Renal pelvis (tissue), 3 donors: Measurements from ENCODE around the gene SIL1. TPM values are rescaled to one million over a fixed set of nuclear protein-coding genes. Genes with fewer than 3 reads are reported as not detected.

Source experiments
- polyA plus RNA-seq, 3 donors: library from polyadenylated mRNA; unstranded; fragments of 120-200 nt; gene quantifications; one replicate each; pipeline ENCODE4 v1.2.1, GENCODE V29; 2013; ENCODE audit not compliant: insufficient read length in 3 of 3

SIL1 gene
- polyA plus RNA-seq, 3 donors: 40.3 to 52.1 (median 43.5) TPM

Other genes starting within 250 kb of the SIL1 start
- gene MATR3, start 95.4 kb upstream of the SIL1 start, polyA plus RNA-seq: 100 to 1,000 TPM; 576 to 652 (median 629) TPM
- 100 to 1,000 TPM; 152 to 163 (median 163) TPM for gene PAIP2, start 143.5 kb upstream of the SIL1 start, polyA plus RNA-seq
- gene SLC23A1, start 184.9 kb upstream of the SIL1 start, polyA plus RNA-seq: 10 to 100 TPM; 15.0 to 22.0 (median 18.0) TPM
- gene MZB1, start 191.5 kb upstream of the SIL1 start, polyA plus RNA-seq: 1 to 10 TPM in 1 of 3 donors, under 1 TPM in 2; 0.61 to 1.1 (median 0.73) TPM
- gene PROB1, start 196.7 kb upstream of the SIL1 start, polyA plus RNA-seq: 1 to 10 TPM; 2.8 to 4.2 (median 3.5) TPM
- 10 to 100 TPM in 2 of 3 donors, 1 to 10 TPM in 1; 9.9 to 20.2 (median 13.6) TPM for gene SPATA24, start 205.7 kb upstream of the SIL1 start, polyA plus RNA-seq
- gene DNAJC18, start 241.2 kb upstream of the SIL1 start, polyA plus RNA-seq: 10 to 100 TPM; 19.8 to 23.4 (median 22.0) TPM